Measurements from ENCODE around the gene KLF17. TPM values are rescaled to one million over a fixed set of nuclear protein-coding genes. Genes with fewer than 3 reads are reported as not detected.

KLF17 gene
- total and polyA plus RNA-seq, 2 experiments from 2014 or later: not detected

DNA sequence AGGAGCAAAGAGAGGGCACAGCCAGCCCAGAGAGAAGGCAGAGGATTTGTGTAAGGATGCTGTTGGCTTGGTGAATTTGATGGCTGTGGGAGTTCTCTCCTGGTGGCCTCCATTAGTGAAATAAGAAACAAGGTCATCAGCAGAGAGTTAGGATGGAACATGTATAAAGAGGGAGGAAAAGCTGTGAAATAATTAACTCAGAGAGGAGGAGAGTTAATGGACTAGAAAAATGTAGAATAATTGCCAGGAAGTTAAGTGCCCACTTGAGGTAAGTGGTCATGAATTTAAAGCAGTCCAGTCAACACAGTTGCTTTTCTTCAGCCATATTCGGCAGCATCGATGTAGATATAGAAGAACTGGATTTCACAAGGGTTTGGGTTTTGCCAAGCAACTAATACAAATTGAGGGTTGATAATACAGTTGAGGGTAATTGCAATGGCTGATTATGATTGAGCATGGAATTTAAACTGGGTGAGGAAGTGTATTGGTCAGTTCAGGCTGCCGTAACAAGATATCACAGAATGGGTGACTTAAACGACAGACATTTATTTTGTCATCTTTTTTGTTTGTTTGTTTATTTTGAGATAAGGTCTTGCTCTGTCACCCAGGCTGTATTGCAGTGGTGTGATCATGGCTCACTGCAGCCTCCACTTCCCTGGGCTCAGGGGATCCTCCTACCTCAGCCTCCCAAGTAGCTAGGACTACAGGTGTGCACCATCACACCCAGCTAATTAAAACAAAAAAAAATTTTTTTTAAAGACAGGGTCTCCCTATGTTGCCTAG is 31.7 kb upstream of the KLF17 start:
- 93% methylated on average over 4 of the region's 4 CpGs for WGBS (ENCODE audit: low lambda C conversion rate, missing lambda C conversion rate)
- no peaks in the 10 kb centered on the region for H3K9me3 ChIP-seq (ENCODE audit: low read depth)
- no peaks in the 10 kb centered on the region for H3K4me1 ChIP-seq (ENCODE audit: insufficient read depth)
- no peaks in the 10 kb centered on the region for H3K27me3 ChIP-seq
- DNase-seq (ENCODE audit: low spot score): no peak
- no peak overlapping the region for H3K4me3 ChIP-seq
- no peaks in the 10 kb centered on the region for H3K9me2 ChIP-seq (replicated peaks; ENCODE audit: insufficient read depth)
- no peak for TF ChIP-seq EZH2phosphoT487 (IDR thresholded peaks at IDR 0.05; ENCODE audit: low read depth, severe bottlenecking, unreplicated experiment)
- TF ChIP-seq, protein P1, sequence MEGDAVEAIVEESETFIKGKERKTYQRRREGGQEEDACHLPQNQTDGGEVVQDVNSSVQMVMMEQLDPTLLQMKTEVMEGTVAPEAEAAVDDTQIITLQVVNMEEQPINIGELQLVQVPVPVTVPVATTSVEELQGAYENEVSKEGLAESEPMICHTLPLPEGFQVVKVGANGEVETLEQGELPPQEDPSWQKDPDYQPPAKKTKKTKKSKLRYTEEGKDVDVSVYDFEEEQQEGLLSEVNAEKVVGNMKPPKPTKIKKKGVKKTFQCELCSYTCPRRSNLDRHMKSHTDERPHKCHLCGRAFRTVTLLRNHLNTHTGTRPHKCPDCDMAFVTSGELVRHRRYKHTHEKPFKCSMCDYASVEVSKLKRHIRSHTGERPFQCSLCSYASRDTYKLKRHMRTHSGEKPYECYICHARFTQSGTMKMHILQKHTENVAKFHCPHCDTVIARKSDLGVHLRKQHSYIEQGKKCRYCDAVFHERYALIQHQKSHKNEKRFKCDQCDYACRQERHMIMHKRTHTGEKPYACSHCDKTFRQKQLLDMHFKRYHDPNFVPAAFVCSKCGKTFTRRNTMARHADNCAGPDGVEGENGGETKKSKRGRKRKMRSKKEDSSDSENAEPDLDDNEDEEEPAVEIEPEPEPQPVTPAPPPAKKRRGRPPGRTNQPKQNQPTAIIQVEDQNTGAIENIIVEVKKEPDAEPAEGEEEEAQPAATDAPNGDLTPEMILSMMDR (IDR thresholded peaks at IDR 0.05; ENCODE audit: poor library complexity): no peak
- TF ChIP-seq EZH2 (IDR thresholded peaks at IDR 0.05; ENCODE audit: borderline replicate concordance): no peak
- H3K27ac ChIP-seq: no peak overlapping the region
- no peaks in the 10 kb centered on the region for H4K20me1 ChIP-seq (ENCODE audit: insufficient read depth, poor library complexity, severe bottlenecking)
- no peak overlapping the region for H2AFZ ChIP-seq
- no peaks in the 10 kb centered on the region for H3K36me3 ChIP-seq (replicated peaks; ENCODE audit: insufficient read depth, low read depth)
- H3K4me2 ChIP-seq: no peak overlapping the region
- H3K79me2 ChIP-seq: no peaks in the 10 kb centered on the region

DNA sequence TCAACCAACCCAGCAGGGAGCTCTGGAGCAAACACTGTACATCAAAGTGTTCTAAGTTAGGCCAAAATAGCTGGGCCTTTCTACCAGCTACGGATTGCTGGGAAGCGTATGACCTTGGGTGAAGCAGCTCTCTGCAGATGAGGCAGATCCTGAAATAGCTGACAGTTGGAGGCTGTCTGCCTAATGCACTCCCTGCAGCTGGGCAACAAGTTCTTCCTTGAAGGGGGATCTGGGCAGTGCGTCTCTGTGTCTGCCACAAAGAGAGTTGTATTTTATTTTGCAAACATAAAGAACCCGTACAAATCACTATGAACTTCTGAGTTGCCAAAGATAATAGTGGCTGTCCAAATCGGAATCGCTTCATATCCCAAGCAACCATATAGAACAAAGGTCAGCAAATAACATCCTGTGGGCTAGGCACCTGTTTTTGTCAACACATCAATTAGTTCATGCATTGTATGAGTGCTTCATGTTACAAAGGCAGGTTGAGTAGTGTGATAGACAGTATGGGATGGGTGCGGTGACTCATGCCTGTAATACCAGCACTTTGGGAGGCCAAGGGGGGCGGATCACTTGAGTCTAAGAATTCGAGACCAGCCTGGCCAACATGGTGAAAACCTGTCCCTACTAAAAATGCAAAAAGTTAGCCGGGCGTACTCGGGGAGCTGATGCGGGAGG is 29.1 kb upstream of the KLF17 start:
- DNase-seq (ENCODE audit: low spot score): no peak
- Histone ChIP-seq H3K36me3 (replicated peaks; ENCODE audit: insufficient read depth, low read depth) (no peaks in the 10 kb centered on the region), H2AFZ (no peak overlapping the region), H3K9me2 (replicated peaks; ENCODE audit: insufficient read depth) (no peaks in the 10 kb centered on the region), H3K9me3 (ENCODE audit: low read depth) (no peaks in the 10 kb centered on the region), H3K27me3 (no peaks in the 10 kb centered on the region), H3K4me3 (no peak overlapping the region), H3K4me2 (no peak overlapping the region), H4K20me1 (ENCODE audit: insufficient read depth, poor library complexity, severe bottlenecking) (no peaks in the 10 kb centered on the region), H3K27ac (no peak overlapping the region), H3K4me1 (ENCODE audit: insufficient read depth) (no peaks in the 10 kb centered on the region), H3K79me2 (no peaks in the 10 kb centered on the region)
- WGBS (ENCODE audit: low lambda C conversion rate, missing lambda C conversion rate): 77% methylated on average over 13 of the region's 13 CpGs
- TF ChIP-seq EZH2 (IDR thresholded peaks at IDR 0.05; ENCODE audit: borderline replicate concordance): no peak
- TF ChIP-seq, protein P1 (IDR thresholded peaks at IDR 0.05; ENCODE audit: poor library complexity): no peak
- TF ChIP-seq EZH2phosphoT487 (IDR thresholded peaks at IDR 0.05; ENCODE audit: low read depth, severe bottlenecking, unreplicated experiment): no peak

- no peaks in the 10 kb centered on the region for H3K4me1 ChIP-seq (ENCODE audit: insufficient read depth)
- H3K27me3 ChIP-seq: no peaks in the 10 kb centered on the region
- no peaks in the 10 kb centered on the region for H4K20me1 ChIP-seq (ENCODE audit: insufficient read depth, poor library complexity, severe bottlenecking)
- no peak overlapping the region for H3K4me2 ChIP-seq
- H3K9me3 ChIP-seq (ENCODE audit: low read depth): no peaks in the 10 kb centered on the region
- no peak overlapping the region for H3K4me3 ChIP-seq
- no peaks in the 10 kb centered on the region for H3K9me2 ChIP-seq (replicated peaks; ENCODE audit: insufficient read depth)
- H3K27ac ChIP-seq: no peak overlapping the region
- H2AFZ ChIP-seq: no peak overlapping the region
- TF ChIP-seq, protein P1 (IDR thresholded peaks at IDR 0.05; ENCODE audit: poor library complexity): no peak
- TF ChIP-seq EZH2phosphoT487 (IDR thresholded peaks at IDR 0.05; ENCODE audit: low read depth, severe bottlenecking, unreplicated experiment) (no peak), EZH2 (IDR thresholded peaks at IDR 0.05; ENCODE audit: borderline replicate concordance) (no peak)
- 76% methylated on average over 10 of the region's 10 CpGs for WGBS (ENCODE audit: low lambda C conversion rate, missing lambda C conversion rate)
- no peak for DNase-seq (ENCODE audit: low spot score)
- H3K79me2 ChIP-seq: no peaks in the 10 kb centered on the region
- no peaks in the 10 kb centered on the region for H3K36me3 ChIP-seq (replicated peaks; ENCODE audit: insufficient read depth, low read depth)
These were observed 28.0 kb upstream of the KLF17 start for GRCh38 chr1:44090429-44091252.

Measured in hepatocyte (in vitro differentiated cells).